NCI-H748 treated with DMSO at 0.1 percent for 48 hours (cell line): Measurements from ENCODE around the gene GCNT2.
"Not testable (repeated sequence)": the region's sequence is repeated elsewhere in the genome, so short reads cannot be mapped to it uniquely, and the experiment has no call there.

Experiments
- DNase-seq: peaks from one replicate; lab custom pipeline; 2025; lab: John Stamatoyannopoulos, UW

GCNT2 gene

GRCh38 chr6:10580570-10580969 lies 59.4 kb downstream of the GCNT2 start:
- DNase-seq = peak; percentile 41

- not testable (repeated sequence) for DNase-seq
These were observed 60.3 kb downstream of the GCNT2 start for GRCh38 chr6:10581402-10581801.

GRCh38 chr6:10582774-10583508 lies 61.8 kb downstream of the GCNT2 start:
- peak; percentile 96 for DNase-seq

- peak; percentile 57 for DNase-seq
These were observed 62.4 kb downstream of the GCNT2 start for GRCh38 chr6:10583509-10583901.

GRCh38 chr6:10584607-10585006 lies 63.5 kb downstream of the GCNT2 start:
- no peak for DNase-seq

- no peak for DNase-seq
These were observed 64.2 kb downstream of the GCNT2 start for GRCh38 chr6:10585209-10585845.

GRCh38 chr6:10586302-10586701 lies 65.2 kb downstream of the GCNT2 start:
- DNase-seq = no peak

- no peak for DNase-seq
These were observed 66.7 kb downstream of the GCNT2 start for GRCh38 chr6:10587656-10588406.

- no peak for DNase-seq
These were observed 67.6 kb downstream of the GCNT2 start for GRCh38 chr6:10588562-10589428.

- no peak for DNase-seq
These were observed 68.2 kb downstream of the GCNT2 start for GRCh38 chr6:10589429-10589727.

- no peak for DNase-seq
These were observed 68.8 kb downstream of the GCNT2 start for GRCh38 chr6:10589983-10590382.

- DNase-seq = peak; percentile 89
These were observed 70.4 kb downstream of the GCNT2 start for GRCh38 chr6:10591422-10592160.

- no peak for DNase-seq
These were observed 74.8 kb downstream of the GCNT2 start for GRCh38 chr6:10595731-10596664.

GRCh38 chr6:10597499-10598001 lies 76.4 kb downstream of the GCNT2 start:
- DNase-seq = no peak

- DNase-seq = no peak
These were observed 77.2 kb downstream of the GCNT2 start for GRCh38 chr6:10598084-10598960.

- DNase-seq = no peak
These were observed 77.9 kb downstream of the GCNT2 start for GRCh38 chr6:10599046-10599445.

- not testable (repeated sequence) for DNase-seq
These were observed 79.5 kb downstream of the GCNT2 start for GRCh38 chr6:10600681-10601080.

GRCh38 chr6:10603219-10603618 lies 82.1 kb downstream of the GCNT2 start:
- DNase-seq = no peak

GRCh38 chr6:10609038-10609437 lies 87.9 kb downstream of the GCNT2 start:
- no peak for DNase-seq
